ENCODE data around the gene IGF2R. TPM values are rescaled to one million over a fixed set of nuclear protein-coding genes. Genes with fewer than 3 reads are reported as not detected.
"Not testable (repeated sequence)": the region's sequence is repeated elsewhere in the genome, so short reads cannot be mapped to it uniquely, and the experiment has no call there.

Gene IGF2R
- total RNA-seq, 1 donor from 2014 or later = 109 TPM

DNA sequence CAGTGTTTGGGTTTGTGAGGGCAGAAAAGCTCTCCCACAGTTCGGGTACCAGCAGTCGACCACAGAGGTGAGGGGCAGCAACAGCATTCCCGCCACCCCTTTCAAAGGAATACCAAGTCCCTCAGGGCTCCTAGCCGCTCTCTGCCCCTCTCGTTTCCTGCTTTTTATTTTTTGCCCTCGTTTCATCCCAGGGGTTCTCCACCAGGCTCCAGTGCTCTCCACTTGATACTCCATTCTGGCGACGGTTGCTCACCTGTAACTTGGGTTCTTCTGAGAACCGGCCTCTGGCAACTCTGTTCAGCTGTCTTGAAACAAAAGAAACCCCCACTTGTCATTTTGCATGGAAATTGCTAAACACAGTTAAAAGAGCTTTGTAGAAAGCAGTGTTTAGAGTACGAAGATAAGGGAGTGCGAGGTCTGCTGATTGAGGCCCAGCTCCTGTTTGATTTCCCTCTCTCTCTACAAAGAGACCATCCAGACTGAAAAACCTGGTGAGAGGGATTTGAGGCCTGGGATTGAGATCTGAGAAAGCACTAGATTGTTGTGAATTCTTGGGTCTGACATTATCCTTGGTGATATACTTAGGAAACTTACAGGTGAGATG, 28.7 kb downstream of the IGF2R start:
- DNase-seq (ENCODE audit: low read depth) (no peak), FAIRE-seq (no peak)
- Histone ChIP-seq H3K4me3 (ENCODE audit: low read depth, low read length) (no peak overlapping the region), H3K36me3 (ENCODE audit: control insufficient read depth, insufficient read depth, low read length) (peaks cover 5% of the 10 kb centered on the region), H3K27me3 (ENCODE audit: control insufficient read depth, insufficient read depth, low read length) (no peaks in the 10 kb centered on the region)
- no peak for TF ChIP-seq CTCF (IDR thresholded peaks at IDR 0.05; ENCODE audit: insufficient read depth, low read length, severe bottlenecking)

- DNase-seq (ENCODE audit: low read depth) = no peak
- H3K27me3 ChIP-seq (ENCODE audit: control insufficient read depth, insufficient read depth, low read length) = no peaks in the 10 kb centered on the region
- no peak for FAIRE-seq
- peaks cover 5% of the 10 kb centered on the region for H3K36me3 ChIP-seq (ENCODE audit: control insufficient read depth, insufficient read depth, low read length)
- no peak for TF ChIP-seq CTCF (IDR thresholded peaks at IDR 0.05; ENCODE audit: insufficient read depth, low read length, severe bottlenecking)
- H3K4me3 ChIP-seq (ENCODE audit: low read depth, low read length) = no peak overlapping the region
These were observed 29.7 kb downstream of the IGF2R start for GRCh38 chr6:159998538-159998937.

DNA sequence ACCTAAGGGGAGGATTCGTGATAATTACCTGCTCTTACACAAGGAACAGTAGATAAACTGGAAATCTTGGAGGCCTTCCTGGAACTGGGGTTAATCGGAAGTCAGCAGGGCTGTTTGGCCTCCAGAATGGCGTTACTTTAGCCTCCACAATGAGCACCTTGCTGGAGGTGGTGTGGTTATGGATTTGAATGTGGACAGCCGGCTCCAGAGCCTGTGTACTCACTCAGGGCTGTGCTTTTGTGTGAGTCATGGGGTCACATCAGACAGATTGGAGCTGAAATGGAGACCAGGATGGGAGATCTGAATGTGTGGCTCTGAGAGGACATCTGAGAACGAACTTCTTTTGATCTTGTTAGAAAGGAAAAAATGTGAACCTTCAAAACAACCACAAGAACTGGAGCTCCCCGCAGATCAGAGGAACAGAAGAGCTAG, 30.4 kb downstream of the IGF2R start:
- H3K36me3 ChIP-seq (ENCODE audit: control insufficient read depth, insufficient read depth, low read length) = peaks cover 5% of the 10 kb centered on the region
- FAIRE-seq (no peak), DNase-seq (ENCODE audit: low read depth) (no peak)
- H3K27me3 ChIP-seq (ENCODE audit: control insufficient read depth, insufficient read depth, low read length) = no peaks in the 10 kb centered on the region
- no peak overlapping the region for H3K4me3 ChIP-seq (ENCODE audit: low read depth, low read length)
- TF ChIP-seq CTCF (IDR thresholded peaks at IDR 0.05; ENCODE audit: insufficient read depth, low read length, severe bottlenecking) = no peak

GRCh38 chr6:160000280-160000704, 31.4 kb downstream of the IGF2R start:
- Histone ChIP-seq H3K27me3 (ENCODE audit: control insufficient read depth, insufficient read depth, low read length) (no peaks in the 10 kb centered on the region), H3K4me3 (ENCODE audit: low read depth, low read length) (no peak overlapping the region), H3K36me3 (ENCODE audit: control insufficient read depth, insufficient read depth, low read length) (peaks cover 6% of the 10 kb centered on the region)
- DNase-seq (ENCODE audit: low read depth) (no peak), FAIRE-seq (no peak)
- no peak for TF ChIP-seq CTCF (IDR thresholded peaks at IDR 0.05; ENCODE audit: insufficient read depth, low read length, severe bottlenecking)

GRCh38 chr6:160000893-160001427, 32.1 kb downstream of the IGF2R start:
- not testable (repeated sequence) for DNase-seq (ENCODE audit: low read depth); H3K36me3 ChIP-seq (ENCODE audit: control insufficient read depth, insufficient read depth, low read length); H3K27me3 ChIP-seq (ENCODE audit: control insufficient read depth, insufficient read depth, low read length); FAIRE-seq; H3K4me3 ChIP-seq (ENCODE audit: low read depth, low read length)

GRCh38 chr6:160002882-160003281, 34.0 kb downstream of the IGF2R start:
- DNase-seq (ENCODE audit: low read depth) (no peak), FAIRE-seq (no peak)
- no peak overlapping the region for H3K4me3 ChIP-seq (ENCODE audit: low read depth, low read length)
- no peaks in the 10 kb centered on the region for H3K27me3 ChIP-seq (ENCODE audit: control insufficient read depth, insufficient read depth, low read length)
- H3K36me3 ChIP-seq (ENCODE audit: control insufficient read depth, insufficient read depth, low read length) = peaks cover 1% of the 10 kb centered on the region
- no peak for TF ChIP-seq CTCF (IDR thresholded peaks at IDR 0.05; ENCODE audit: insufficient read depth, low read length, severe bottlenecking)
